GM18861 (cell line): ENCODE measurements around the gene PISD.
"Not testable (repeated sequence)": the region's sequence is repeated elsewhere in the genome, so short reads cannot be mapped to it uniquely, and the experiment has no call there.

Source experiments
- ATAC-seq: cut with Tn5 transposase; IDR thresholded peaks from one replicate; pipeline ENCODE4 v1.9.1; 2021; ENCODE audit not compliant: unreplicated experiment

PISD gene

GRCh38 chr22:31661851-31662667, at the start of gene PISD:
PISD (minus strand) TSS chr22:31662215; CDS start chr22:31662208, 7 bp downstream.
- ATAC-seq = peak; percentile 65

GRCh38 chr22:31711226-31711625, 49.2 kb upstream of the PISD start:
- not testable (repeated sequence) for ATAC-seq

DNA sequence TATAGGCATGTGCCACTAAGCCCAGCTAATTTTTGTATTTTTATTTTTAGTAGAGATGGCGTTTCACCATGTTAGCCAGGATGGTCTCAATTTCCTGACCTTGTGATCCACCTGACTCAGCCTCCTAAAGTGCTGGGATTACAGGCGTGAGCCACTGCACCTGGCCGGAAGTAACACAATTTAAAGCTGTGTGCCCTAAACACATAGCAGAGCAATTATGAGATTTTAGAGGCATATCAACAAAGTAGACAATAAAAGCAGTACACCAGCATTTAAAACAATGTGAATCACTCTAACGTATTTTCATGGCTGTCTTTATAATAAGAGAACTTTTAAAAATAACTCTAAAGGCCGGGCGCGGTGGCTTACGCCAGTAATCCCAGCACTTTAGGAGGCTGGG, 45.5 kb upstream of the PISD start:
- ATAC-seq = no peak

- no peak for ATAC-seq
These were observed 33.4 kb upstream of the PISD start for GRCh38 chr22:31695423-31695822.

- not testable (repeated sequence) for ATAC-seq
These were observed 32.0 kb upstream of the PISD start for GRCh38 chr22:31694046-31694445.

GRCh38 chr22:31692186-31692886, 30.3 kb upstream of the PISD start:
- no peak for ATAC-seq

GRCh38 chr22:31691408-31691807, 29.4 kb upstream of the PISD start:
- no peak for ATAC-seq

DNA sequence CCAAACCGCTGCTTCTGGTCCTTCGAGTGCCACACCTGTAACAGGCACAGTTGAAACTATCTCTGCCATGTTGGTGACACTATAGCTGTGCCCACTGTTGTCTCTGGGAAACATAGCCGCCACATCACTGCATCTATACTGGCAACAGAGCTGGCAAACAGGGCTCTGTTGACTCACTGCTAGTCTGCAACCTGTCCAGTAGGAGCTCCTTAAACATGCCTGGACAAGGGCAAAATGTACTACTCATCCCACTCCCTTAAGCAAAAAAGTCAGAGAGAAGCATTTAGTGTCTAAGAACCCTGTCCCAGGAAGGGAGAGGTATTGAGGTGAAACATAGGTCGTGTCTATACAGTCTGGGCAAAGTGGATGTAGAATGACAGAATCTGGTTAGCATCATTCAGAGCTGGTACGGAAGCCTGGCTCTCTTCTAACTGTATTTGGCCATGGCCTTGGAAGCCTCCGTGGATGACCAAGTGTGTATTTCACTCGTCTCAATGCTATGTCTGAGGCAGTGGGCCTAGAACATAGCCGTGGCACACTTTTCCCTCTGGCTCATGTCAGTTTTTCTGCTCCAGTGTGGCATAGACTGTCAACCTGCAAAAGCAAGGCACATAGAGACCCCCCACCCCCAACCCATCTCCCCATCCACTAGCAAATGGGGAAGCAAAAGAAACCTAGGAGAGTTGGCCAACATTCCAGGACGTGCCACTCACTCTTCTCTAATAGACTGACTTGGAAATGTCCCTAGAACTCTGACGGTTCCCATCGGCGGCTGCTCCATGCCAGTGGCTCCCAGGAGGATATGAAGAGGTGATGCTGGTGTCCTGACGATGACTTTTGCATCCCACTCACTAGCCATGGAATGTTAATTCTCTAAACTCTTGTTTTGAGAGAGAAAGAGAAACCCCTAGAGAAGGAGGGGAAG, 21.4 kb upstream of the PISD start:
- ATAC-seq = no peak

- ATAC-seq = no peak
These were observed 20.7 kb upstream of the PISD start for GRCh38 chr22:31682751-31683150.

DNA sequence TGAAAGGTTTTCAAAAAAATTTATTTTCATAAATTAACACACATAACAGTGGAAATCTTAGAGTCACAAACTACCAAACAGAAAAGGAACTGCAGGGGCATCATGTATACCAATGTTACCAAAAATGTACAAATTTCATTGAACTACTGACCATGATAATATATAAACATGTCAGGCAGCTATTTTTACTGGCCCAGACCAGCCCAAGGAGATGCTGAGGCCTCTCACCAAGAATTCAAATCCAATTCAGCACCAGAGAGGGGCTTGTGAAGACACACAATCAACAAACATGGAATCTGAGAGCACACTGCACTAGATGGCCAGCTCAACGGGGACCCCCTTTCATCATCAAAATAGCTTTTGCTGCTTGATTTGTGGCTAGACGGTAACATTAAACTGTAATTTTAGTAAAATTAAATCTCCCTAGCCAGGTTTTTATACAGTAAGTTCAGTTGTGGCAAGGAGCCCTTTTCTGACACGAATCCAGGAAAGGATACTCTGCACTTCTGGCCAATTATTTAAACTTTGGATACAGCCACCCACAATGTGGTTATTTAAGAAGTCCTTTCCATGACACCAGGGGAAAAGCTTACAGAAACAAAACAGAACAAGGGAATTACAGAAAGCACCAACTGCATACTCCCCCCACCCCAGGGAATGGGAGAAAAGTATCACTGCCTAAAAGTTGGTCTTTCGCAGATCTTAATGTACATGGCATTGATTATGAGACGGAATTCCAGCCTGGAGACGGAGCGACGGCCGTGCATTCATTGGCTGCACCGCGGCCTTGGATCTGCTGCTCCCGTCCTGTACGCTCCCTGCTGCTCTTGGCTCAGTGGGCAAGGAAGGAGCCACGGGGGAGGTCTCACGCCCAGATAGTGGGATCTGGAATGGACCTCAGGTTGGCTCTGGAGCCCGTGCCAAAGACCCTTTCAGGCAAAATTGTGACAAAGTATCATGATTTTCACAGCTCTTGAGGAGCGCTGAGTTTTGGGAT, 19.6 kb upstream of the PISD start:
- no peak for ATAC-seq

DNA sequence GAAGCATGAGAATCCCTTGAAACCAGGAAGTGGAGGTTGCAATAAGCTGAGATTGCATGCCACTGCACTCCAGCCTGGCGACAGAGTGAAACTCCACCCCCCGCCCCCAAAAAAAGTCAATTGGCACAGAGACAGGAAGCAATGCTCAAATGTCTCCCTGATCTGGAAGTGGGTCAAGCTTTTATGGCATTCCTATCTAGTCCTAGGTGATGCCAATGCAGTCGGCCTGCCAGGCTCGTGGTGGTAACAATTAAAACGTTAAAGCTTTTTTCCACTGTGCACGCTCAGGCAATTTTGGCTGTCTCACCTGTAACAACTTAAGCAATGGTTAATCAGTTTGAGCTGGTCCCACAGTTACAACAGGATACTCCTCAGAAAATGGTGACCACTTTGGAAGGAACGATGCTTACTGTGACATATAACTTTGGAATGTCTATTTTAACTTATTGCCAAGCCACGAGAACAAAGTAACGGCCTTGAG, 18.9 kb upstream of the PISD start:
- ATAC-seq = no peak

GRCh38 chr22:31678748-31679147, 16.7 kb upstream of the PISD start:
- ATAC-seq = no peak

- no peak for ATAC-seq
These were observed 14.7 kb upstream of the PISD start for GRCh38 chr22:31676700-31677099.

DNA sequence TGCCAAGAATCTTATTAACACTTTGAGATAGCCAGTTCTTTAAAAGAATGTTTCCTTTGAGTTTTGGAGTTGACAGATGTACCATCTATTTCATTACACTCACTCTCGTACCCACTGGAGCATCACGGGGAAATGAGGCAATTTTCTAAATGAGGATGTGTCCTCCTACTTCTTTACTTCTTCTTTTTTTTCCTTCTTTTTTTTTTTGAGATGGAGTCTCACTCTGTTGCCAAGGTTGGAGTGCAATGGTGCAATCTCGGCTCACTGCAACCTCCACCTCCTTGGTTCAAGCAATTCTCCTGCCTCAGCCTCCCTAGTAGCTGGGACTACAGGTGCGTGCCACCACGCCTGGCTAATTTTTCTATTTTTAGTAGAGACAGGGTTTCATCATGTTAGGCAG, 12.2 kb upstream of the PISD start:
- not testable (repeated sequence) for ATAC-seq

- ATAC-seq = not testable (repeated sequence)
These were observed 6.8 kb upstream of the PISD start for GRCh38 chr22:31668849-31669248.

DNA sequence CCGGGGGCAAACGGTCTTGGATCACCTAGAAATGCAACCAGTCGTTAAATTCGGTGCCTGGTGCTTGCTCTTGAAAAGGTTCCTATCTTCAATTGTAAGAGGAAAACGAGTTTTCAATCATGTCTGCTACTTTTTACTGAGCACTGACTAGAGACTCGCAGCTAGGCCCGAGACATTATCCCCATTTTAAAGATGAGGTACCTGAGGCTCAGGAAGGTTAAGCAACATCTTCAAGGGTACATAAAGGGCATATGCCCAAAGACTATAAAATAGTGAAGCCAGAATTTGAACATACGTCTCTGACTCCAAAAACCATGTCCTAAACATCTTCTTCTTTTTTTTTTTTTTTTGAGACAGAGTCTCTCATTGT, 638 bp upstream of the PISD start:
- no peak for ATAC-seq

DNA sequence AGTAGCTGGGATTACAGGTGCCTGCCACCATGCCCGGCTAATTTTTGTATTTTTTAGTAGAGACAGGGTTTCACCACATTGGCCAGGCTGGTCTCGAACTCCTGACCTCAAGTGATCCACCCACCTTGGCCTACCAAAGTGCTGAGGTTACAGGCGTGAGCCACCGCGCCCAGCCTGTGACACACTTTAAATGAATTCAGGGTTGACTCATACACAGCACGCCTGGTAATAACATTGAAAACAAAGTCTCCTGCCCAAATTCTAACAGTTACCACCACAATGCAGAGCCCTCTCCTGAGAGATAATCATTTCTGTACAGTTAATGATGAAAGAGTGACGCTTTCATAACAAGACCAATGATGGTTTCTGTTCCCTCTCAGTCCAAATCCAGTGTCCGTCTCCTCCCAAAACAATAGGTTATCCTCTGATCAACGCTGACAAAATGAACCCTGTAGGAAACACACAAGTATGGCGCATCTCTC, 1.1 kb downstream of the PISD start:
- ATAC-seq = not testable (repeated sequence)

DNA sequence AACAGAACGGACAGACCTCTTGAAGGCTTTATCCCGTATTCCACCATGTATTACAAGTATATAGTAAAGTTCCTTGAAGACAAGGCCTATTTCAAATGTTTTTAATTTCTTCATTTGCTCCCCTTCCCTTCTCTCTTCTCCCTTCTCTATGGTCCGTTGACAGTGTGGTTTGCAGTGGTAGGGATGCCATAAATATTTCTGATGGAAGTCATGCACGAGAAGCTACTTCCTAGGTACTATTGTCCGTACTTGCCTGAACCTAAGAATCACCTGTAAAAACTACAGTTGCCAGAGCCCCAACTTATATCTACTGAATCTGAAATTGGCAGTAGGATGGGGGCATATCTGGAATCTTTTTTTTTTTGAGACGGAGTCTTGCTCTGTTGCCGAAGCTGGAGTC, 2.8 kb downstream of the PISD start:
- ATAC-seq = no peak

GRCh38 chr22:31654408-31654807, 7.6 kb downstream of the PISD start:
- ATAC-seq = no peak

- ATAC-seq = no peak
These were observed 8.1 kb downstream of the PISD start for GRCh38 chr22:31653944-31654343.
